CD4-positive, CD25-positive, alpha-beta regulatory T cell (primary cell): ENCODE results near the gene SLC25A39. TPM values are rescaled to one million over a fixed set of nuclear protein-coding genes. Genes with fewer than 3 reads are reported as not detected.
"Not testable (repeated sequence)": the region's sequence is repeated elsewhere in the genome, so short reads cannot be mapped to it uniquely, and the experiment has no call there.

Source experiments
- ATAC-seq, 2 donors: fragments of 150-1000 bp; cut with Tn5 transposase; one replicate each; pipeline ENCODE4 v1.10.0; 2021; ENCODE audit warnings: low read depth in 2 of 2, moderate number of reproducible peaks in 2 of 2, moderate library complexity in 1 of 2
- DNase-seq, 3 donors: peaks; one replicate each; pipeline versions ENCODE4 v3.0.0 to v3.0.0-alpha.2; 2012 to 2022; ENCODE audit warnings: mixed read lengths in 1 of 3
- H3K27ac ChIP-seq: one replicate; pipeline ENCODE4 v1.7.0; 2013; ENCODE audit warnings: mild to moderate bottlenecking, low read length; ENCODE audit not compliant: insufficient read depth, poor library complexity, severe bottlenecking
- H3K27me3 ChIP-seq: one replicate; pipeline ENCODE4 v1.7.0; 2013; ENCODE audit warnings: low read length; ENCODE audit not compliant: control insufficient read depth, insufficient read depth
- H3K36me3 ChIP-seq: one replicate; pipeline ENCODE4 v1.7.0; 2013; ENCODE audit warnings: mild to moderate bottlenecking, low read length, moderate library complexity; ENCODE audit not compliant: control insufficient read depth, insufficient read depth
- H3K4me1 ChIP-seq: 2 replicates; pipeline ENCODE4 v1.7.0; 2013; ENCODE audit warnings: mild to moderate bottlenecking, low read length; ENCODE audit not compliant: insufficient read depth, control insufficient read depth, poor library complexity, severe bottlenecking
- H3K4me3 ChIP-seq: one replicate; pipeline ENCODE4 v1.7.0; 2013; ENCODE audit warnings: low read depth, mild to moderate bottlenecking, low read length, moderate library complexity
- H3K9me3 ChIP-seq, 2 experiments: 1 replicate in 1 of 2; 2 replicates in 1 of 2; pipeline ENCODE4 v1.7.0; 2013; ENCODE audit warnings: low read length in 2 of 2, mild to moderate bottlenecking in 1 of 2, moderate library complexity in 1 of 2; ENCODE audit not compliant: control insufficient read depth in 2 of 2
- H3K27ac Mint-ChIP-seq, 3 donors: one replicate each; pipeline ENCODE4 v1.8.0; 2020 to 2022; ENCODE audit warnings: mild to moderate bottlenecking in 3 of 3, mixed read lengths in 3 of 3, moderate library complexity in 2 of 3
- H3K27me3 Mint-ChIP-seq: one replicate; pipeline ENCODE4 v1.8.0; 2022; ENCODE audit warnings: mild to moderate bottlenecking, mixed read lengths
- H3K36me3 Mint-ChIP-seq: one replicate; pipeline ENCODE4 v1.8.0; 2020; ENCODE audit warnings: mixed read lengths
- H3K4me1 Mint-ChIP-seq, 4 donors: one replicate each; pipeline ENCODE4 v1.8.0; 2020 to 2022; ENCODE audit warnings: mixed read lengths in 4 of 4, mild to moderate bottlenecking in 1 of 4
- H3K4me3 Mint-ChIP-seq, 4 donors: one replicate each; pipeline ENCODE4 v1.8.0; 2020 to 2022; ENCODE audit warnings: mild to moderate bottlenecking in 4 of 4, mixed read lengths in 4 of 4, moderate library complexity in 3 of 4
- H3K9me3 Mint-ChIP-seq, 7 donors: one replicate each; pipeline ENCODE4 v1.8.0; 2020 to 2022; ENCODE audit warnings: mixed read lengths in 7 of 7, mild to moderate bottlenecking in 3 of 7, moderate library complexity in 2 of 7
- polyA plus RNA-seq, 4 donors: library from polyadenylated mRNA; unstranded; fragments of 300-500 nt; fragmentation: Illumina TruSeq; gene quantifications; one replicate each; pipeline ENCODE4 v1.2.3, GENCODE V29; 2021
- total RNA-seq: library from RNA; stranded (reverse); gene quantifications from one replicate; pipeline ENCODE4 v1.2.3, GENCODE V29; 2022

The SLC25A39 gene
- total and polyA plus RNA-seq, 5 donors from 2014 or later = 64.7 to 112 (median 97.0) TPM

DNA sequence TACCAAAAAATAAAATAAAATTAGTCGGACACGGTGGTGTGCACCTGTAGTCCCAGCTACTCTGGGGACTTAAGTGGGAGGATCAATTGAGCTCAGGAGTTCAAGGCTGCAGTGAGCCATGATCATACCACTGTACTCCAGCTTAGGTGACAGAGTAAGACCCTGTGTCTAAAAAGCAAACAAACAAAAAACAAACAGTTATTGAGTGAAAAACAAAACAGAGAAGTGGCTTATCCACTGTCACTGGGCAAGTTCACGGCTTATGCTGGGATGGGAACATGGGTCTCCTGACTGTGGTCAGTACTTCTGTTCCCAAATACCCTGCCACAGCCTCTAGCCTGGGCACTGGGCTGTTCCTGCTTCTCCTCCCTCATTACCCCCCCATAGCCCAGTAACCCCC is 10.9 kb upstream of the SLC25A39 start:
- no peak overlapping the region for H3K27ac ChIP-seq
- no peak overlapping the region for H3K4me3 ChIP-seq
- H3K27me3 ChIP-seq = no peaks in the 10 kb centered on the region
- no peaks in the 10 kb centered on the region for H3K36me3 ChIP-seq
- Mint-ChIP-seq H3K27ac (no peak overlapping the region), H3K4me3 (no peak overlapping the region), H3K9me3 (no peaks in the 10 kb centered on the region), H3K27me3 (peaks cover 20% of the 10 kb centered on the region), H3K4me1 (peaks cover 5 to 7% (median 7%) of the 10 kb centered on the region in 4 donors), H3K36me3 (no peaks in the 10 kb centered on the region)
- DNase-seq (no peak), ATAC-seq (no peak)
- H3K4me1 ChIP-seq = peaks cover 3% of the 10 kb centered on the region
- no peaks in the 10 kb centered on the region for H3K9me3 ChIP-seq

DNA sequence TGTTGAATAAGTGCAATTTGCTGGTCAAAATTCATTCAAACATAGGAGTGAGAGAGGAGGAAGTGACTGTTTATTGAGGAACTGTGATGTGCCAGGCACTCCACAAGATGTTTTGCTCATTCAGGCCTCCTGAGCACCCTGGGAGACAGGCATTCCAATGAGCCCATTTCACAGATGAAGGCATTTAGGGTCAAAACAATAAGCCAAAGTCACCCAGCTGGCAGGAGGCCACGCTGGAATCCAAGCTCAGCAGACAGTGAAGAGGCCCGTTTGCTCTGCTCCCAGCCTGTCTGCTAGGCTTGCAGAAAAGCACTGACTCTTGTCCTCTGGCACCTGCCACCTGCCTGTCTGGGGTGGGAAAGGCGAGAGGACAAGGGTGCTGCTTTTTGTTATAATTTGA is 10.1 kb upstream of the SLC25A39 start:
- H3K36me3 ChIP-seq = no peaks in the 10 kb centered on the region
- no peak for DNase-seq
- no peak for ATAC-seq

GRCh38 chr17:44334315-44334714 is 9.7 kb upstream of the SLC25A39 start:
- no peak overlapping the region for H3K4me3 ChIP-seq
- ATAC-seq (no peak), DNase-seq (no peak)
- H3K9me3 Mint-ChIP-seq = no peaks in the 10 kb centered on the region
- H3K27me3 ChIP-seq = no peaks in the 10 kb centered on the region
- no peak overlapping the region for H3K27ac ChIP-seq
- H3K4me1 Mint-ChIP-seq = peaks cover 5 to 7% (median 7%) of the 10 kb centered on the region in 4 donors
- H3K36me3 ChIP-seq = no peaks in the 10 kb centered on the region
- H3K36me3 Mint-ChIP-seq = no peaks in the 10 kb centered on the region
- peaks cover 3% of the 10 kb centered on the region for H3K4me1 ChIP-seq
- no peaks in the 10 kb centered on the region for H3K9me3 ChIP-seq
- H3K27me3 Mint-ChIP-seq = peaks cover 17% of the 10 kb centered on the region
- no peak overlapping the region for H3K27ac Mint-ChIP-seq
- H3K4me3 Mint-ChIP-seq = no peak overlapping the region

More for the DNA sequence above, 10.1 kb upstream of the SLC25A39 start:
- H3K27ac Mint-ChIP-seq = no peak overlapping the region
- peaks cover 3% of the 10 kb centered on the region for H3K4me1 ChIP-seq
- H3K27me3 Mint-ChIP-seq = peaks cover 17% of the 10 kb centered on the region
- H3K4me3 ChIP-seq = no peak overlapping the region
- no peaks in the 10 kb centered on the region for H3K9me3 ChIP-seq
- no peaks in the 10 kb centered on the region for H3K9me3 Mint-ChIP-seq
- H3K27ac ChIP-seq = no peak overlapping the region
- H3K27me3 ChIP-seq = no peaks in the 10 kb centered on the region
- H3K36me3 Mint-ChIP-seq = no peaks in the 10 kb centered on the region
- no peak overlapping the region for H3K4me3 Mint-ChIP-seq
- peaks cover 5 to 7% (median 7%) of the 10 kb centered on the region in 4 donors for H3K4me1 Mint-ChIP-seq

DNA sequence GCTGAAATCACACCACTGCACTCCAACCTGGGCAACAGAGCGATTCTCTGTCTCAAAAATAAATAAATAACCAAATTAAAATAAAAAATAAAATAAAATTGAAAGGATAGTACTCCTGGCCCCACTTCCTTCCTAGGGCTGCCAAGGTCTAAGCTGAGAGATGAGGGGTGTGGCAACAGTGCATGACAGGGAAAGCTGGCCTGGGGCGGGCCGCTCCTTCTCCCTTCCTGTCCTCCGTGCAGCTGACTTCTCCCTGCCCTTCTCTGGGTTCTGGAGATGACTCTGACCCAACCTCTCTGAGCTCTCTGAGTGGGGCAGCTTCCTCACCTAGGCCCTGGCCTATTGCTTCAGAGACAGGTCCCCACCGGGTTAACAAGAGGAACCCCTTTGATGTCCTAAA is 8.7 kb upstream of the SLC25A39 start:
- DNase-seq = no peak
- Histone ChIP-seq H3K36me3 (no peaks in the 10 kb centered on the region), H3K4me3 (no peak overlapping the region), H3K9me3 (no peaks in the 10 kb centered on the region), H3K4me1 (peaks cover 3% of the 10 kb centered on the region), H3K27me3 (no peaks in the 10 kb centered on the region), H3K27ac (no peak overlapping the region)
- Mint-ChIP-seq H3K4me1 (peaks cover 5 to 7% (median 7%) of the 10 kb centered on the region in 4 donors), H3K9me3 (no peaks in the 10 kb centered on the region), H3K36me3 (no peaks in the 10 kb centered on the region), H3K27me3 (peaks cover 17% of the 10 kb centered on the region), H3K4me3 (peak overlapping the region in 1 of 4 donors; percentile 39), H3K27ac (no peak overlapping the region)
- ATAC-seq = no peak

- no peak overlapping the region for H3K27ac ChIP-seq
- ATAC-seq (peak; percentile 6 to 19), DNase-seq (peak; percentile 60 to 81 (median 73))
- peaks cover 3% of the 10 kb centered on the region for H3K4me1 ChIP-seq
- peak overlapping the region in 1 of 4 donors; percentile 48 for H3K4me3 Mint-ChIP-seq
- no peak overlapping the region for H3K4me3 ChIP-seq
- no peaks in the 10 kb centered on the region for H3K36me3 Mint-ChIP-seq
- peaks cover 5% of the 10 kb centered on the region for H3K27me3 Mint-ChIP-seq
- H3K9me3 ChIP-seq = no peaks in the 10 kb centered on the region
- no peaks in the 10 kb centered on the region for H3K36me3 ChIP-seq
- H3K4me1 Mint-ChIP-seq = peaks cover 7 to 23% (median 15%) of the 10 kb centered on the region in 4 donors
- no peaks in the 10 kb centered on the region for H3K9me3 Mint-ChIP-seq
- H3K27me3 ChIP-seq = no peaks in the 10 kb centered on the region
- no peak overlapping the region for H3K27ac Mint-ChIP-seq
Observed at GRCh38 chr17:44331249-44331760, 6.7 kb upstream of the SLC25A39 start.

GRCh38 chr17:44330263-44330662 is 5.6 kb upstream of the SLC25A39 start:
- not testable (repeated sequence) for H3K27me3 Mint-ChIP-seq, H3K27ac ChIP-seq, H3K36me3 ChIP-seq, H3K9me3 ChIP-seq, ATAC-seq, H3K27ac Mint-ChIP-seq, H3K27me3 ChIP-seq, DNase-seq, H3K4me3 Mint-ChIP-seq, H3K4me3 ChIP-seq, H3K36me3 Mint-ChIP-seq, H3K9me3 Mint-ChIP-seq
- H3K4me1 Mint-ChIP-seq = peaks cover 7 to 27% (median 17%) of the 10 kb centered on the region in 4 donors
- peaks cover 12% of the 10 kb centered on the region for H3K4me1 ChIP-seq

- H3K4me3 Mint-ChIP-seq, H3K36me3 Mint-ChIP-seq, H3K9me3 ChIP-seq, DNase-seq, H3K27me3 ChIP-seq, H3K4me3 ChIP-seq, ATAC-seq, H3K27ac Mint-ChIP-seq, H3K36me3 ChIP-seq, H3K9me3 Mint-ChIP-seq, H3K27ac ChIP-seq: not testable (repeated sequence)
- H3K27me3 Mint-ChIP-seq = peaks cover 10% of the 10 kb centered on the region
- peaks cover 7 to 32% (median 17%) of the 10 kb centered on the region in 4 donors for H3K4me1 Mint-ChIP-seq
- peaks cover 12% of the 10 kb centered on the region for H3K4me1 ChIP-seq
Observed at GRCh38 chr17:44329516-44329915, 4.9 kb upstream of the SLC25A39 start.

DNA sequence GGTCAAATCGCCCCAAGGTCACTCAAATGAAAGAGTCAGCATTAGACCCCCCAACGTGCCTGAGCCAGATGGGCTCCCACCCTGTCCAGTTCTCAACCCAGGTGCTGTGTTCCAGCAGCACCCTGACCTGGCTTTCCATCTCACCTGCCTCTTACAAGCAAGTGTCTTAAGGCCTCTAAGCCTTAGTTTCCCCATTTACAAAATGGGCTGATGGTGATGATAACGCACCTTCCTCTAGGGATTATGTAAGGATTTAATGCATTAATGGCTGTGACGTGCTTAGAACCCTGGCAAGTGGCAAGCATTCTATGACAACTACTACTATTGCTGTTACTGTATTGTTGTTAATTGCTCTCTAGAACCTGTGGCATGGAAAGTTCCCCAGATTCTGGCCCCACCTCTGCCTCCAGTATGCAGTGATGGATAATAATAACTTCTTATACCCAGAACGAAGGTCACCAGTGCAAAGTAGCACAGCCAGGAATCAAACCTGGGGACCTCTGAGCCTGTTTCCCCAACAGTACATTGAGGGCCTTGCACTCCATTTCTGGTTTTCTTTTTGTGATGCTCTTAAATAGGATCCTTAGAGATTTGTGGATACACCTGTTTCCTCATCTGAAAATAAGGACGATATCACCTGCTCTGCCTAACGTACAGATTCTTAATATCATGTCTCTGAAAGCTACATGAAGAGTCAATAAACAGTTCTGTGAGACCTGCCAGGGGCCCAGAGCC is 3.3 kb upstream of the SLC25A39 start:
- DNase-seq (no peak), ATAC-seq (no peak)
- peaks cover 22% of the 10 kb centered on the region for H3K4me1 ChIP-seq

More for the DNA sequence above, 3.3 kb upstream of the SLC25A39 start:
- Histone ChIP-seq H3K9me3 (no peaks in the 10 kb centered on the region), H3K27ac (no peak overlapping the region), H3K4me3 (no peak overlapping the region), H3K36me3 (no peaks in the 10 kb centered on the region), H3K27me3 (no peaks in the 10 kb centered on the region)
- Mint-ChIP-seq H3K9me3 (no peaks in the 10 kb centered on the region), H3K27me3 (peaks cover 10% of the 10 kb centered on the region), H3K4me1 (peaks cover 7 to 42% (median 17%) of the 10 kb centered on the region in 4 donors), H3K36me3 (no peaks in the 10 kb centered on the region), H3K27ac (peak overlapping the region in 2 of 3 donors; percentile 38 to 56), H3K4me3 (peak overlapping the region; percentile 50 to 85 (median 69))
